Cardiac muscle cell (in vitro differentiated cells and primary cell): ENCODE results near the gene CAMKMT. TPM values are rescaled to one million over a fixed set of nuclear protein-coding genes. Genes with fewer than 3 reads are reported as not detected.
"Not testable (repeated sequence)": the region's sequence is repeated elsewhere in the genome, so short reads cannot be mapped to it uniquely, and the experiment has no call there.

Experiments used
- DNase-seq, 2 donors: peaks; one replicate each; pipeline versions ENCODE4 v3.0.0 to v3.0.0-alpha.2; 2010 to 2017; ENCODE audit warnings: low read depth in 1 of 2, low spot score in 1 of 2
- H3K27ac ChIP-seq: fragments of 200-600 bp; sonication (generic); 2 replicates; pipeline ENCODE4 v1.5.1; 2016
- H3K27me3 ChIP-seq: fragments of 200-600 bp; sonication (generic); 2 replicates; pipeline ENCODE4 v1.6.0; 2016; ENCODE audit warnings: control low read depth
- H3K36me3 ChIP-seq: fragments of 200-600 bp; sonication (generic); 2 replicates; pipeline ENCODE4 v1.5.1; 2016; ENCODE audit warnings: control low read depth
- H3K4me1 ChIP-seq: fragments of 200-600 bp; sonication (generic); 2 replicates; pipeline ENCODE4 v1.8.1; 2017; ENCODE audit warnings: low read depth, mild to moderate bottlenecking, mixed run types
- H3K4me3 ChIP-seq: fragments of 200-600 bp; sonication (generic); 2 replicates; pipeline ENCODE4 v1.5.1; 2016; ENCODE audit warnings: mild to moderate bottlenecking
- H3K9me3 ChIP-seq: fragments of 200-600 bp; sonication (generic); 2 replicates; pipeline ENCODE4 v1.5.1; 2017; ENCODE audit warnings: low read depth, mild to moderate bottlenecking, control low read depth
- polyA plus RNA-seq: library from polyadenylated mRNA; unstranded; fragments of >200 nt; fragmentation: Nextera tagmentation; extraction: Ambion mirVana; gene quantifications from 2 replicates; pipeline ENCODE4 v1.2.1, GENCODE V29; 2016
- total RNA-seq: library from RNA; depleted of rRNA; stranded (reverse); fragments of >200 nt; gene quantifications from 2 replicates; pipeline ENCODE4 v1.2.3, GENCODE V29; 2016
- TF ChIP-seq, protein P1 (sequence below): IDR thresholded peaks from 2 replicates; pipeline ENCODE4 v1.5.1; 2012; ENCODE audit warnings: low read depth, mild to moderate bottlenecking, low read length

CAMKMT gene
- total and polyA plus RNA-seq, 2 experiments from 2014 or later = 16.9 to 20.6 TPM

GRCh38 chr2:44496130-44496529 is 134.4 kb downstream of the CAMKMT start:
- H3K36me3 ChIP-seq = no peaks in the 10 kb centered on the region
- DNase-seq = no peak
- no peaks in the 10 kb centered on the region for H3K4me1 ChIP-seq
- H3K4me3 ChIP-seq = no peak overlapping the region
- no peaks in the 10 kb centered on the region for H3K27me3 ChIP-seq
- TF ChIP-seq, protein P1, sequence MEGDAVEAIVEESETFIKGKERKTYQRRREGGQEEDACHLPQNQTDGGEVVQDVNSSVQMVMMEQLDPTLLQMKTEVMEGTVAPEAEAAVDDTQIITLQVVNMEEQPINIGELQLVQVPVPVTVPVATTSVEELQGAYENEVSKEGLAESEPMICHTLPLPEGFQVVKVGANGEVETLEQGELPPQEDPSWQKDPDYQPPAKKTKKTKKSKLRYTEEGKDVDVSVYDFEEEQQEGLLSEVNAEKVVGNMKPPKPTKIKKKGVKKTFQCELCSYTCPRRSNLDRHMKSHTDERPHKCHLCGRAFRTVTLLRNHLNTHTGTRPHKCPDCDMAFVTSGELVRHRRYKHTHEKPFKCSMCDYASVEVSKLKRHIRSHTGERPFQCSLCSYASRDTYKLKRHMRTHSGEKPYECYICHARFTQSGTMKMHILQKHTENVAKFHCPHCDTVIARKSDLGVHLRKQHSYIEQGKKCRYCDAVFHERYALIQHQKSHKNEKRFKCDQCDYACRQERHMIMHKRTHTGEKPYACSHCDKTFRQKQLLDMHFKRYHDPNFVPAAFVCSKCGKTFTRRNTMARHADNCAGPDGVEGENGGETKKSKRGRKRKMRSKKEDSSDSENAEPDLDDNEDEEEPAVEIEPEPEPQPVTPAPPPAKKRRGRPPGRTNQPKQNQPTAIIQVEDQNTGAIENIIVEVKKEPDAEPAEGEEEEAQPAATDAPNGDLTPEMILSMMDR = no peak
- no peaks in the 10 kb centered on the region for H3K9me3 ChIP-seq
- H3K27ac ChIP-seq = no peak overlapping the region

GRCh38 chr2:44498551-44498950 is 136.8 kb downstream of the CAMKMT start:
- no peaks in the 10 kb centered on the region for H3K9me3 ChIP-seq
- DNase-seq = peak in 1 of 2 donors; percentile 1
- no peaks in the 10 kb centered on the region for H3K27me3 ChIP-seq
- no peak overlapping the region for H3K27ac ChIP-seq
- H3K36me3 ChIP-seq = no peaks in the 10 kb centered on the region
- no peaks in the 10 kb centered on the region for H3K4me1 ChIP-seq
- TF ChIP-seq, protein P1 = no peak
- no peak overlapping the region for H3K4me3 ChIP-seq

DNA sequence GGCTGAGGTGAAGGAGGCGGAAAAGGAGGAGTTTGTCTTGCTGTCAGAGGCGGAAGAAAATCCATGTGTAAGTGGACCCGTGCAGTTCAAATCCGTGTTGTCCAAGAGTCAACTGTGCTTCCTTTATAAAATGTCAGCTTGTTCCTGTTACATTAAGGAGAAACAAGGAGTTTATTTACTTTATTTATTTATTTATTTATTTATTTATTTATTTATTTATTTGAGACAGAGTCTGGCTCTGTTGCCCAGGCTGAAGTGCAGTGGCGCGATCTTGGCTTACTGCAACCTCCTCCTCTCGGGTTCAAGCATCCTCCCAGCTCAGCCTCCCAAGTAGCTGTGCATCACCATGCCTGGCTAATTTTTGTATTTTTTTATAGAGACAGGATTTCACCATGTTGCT is 143.9 kb downstream of the CAMKMT start:
- not testable (repeated sequence) for DNase-seq

DNA sequence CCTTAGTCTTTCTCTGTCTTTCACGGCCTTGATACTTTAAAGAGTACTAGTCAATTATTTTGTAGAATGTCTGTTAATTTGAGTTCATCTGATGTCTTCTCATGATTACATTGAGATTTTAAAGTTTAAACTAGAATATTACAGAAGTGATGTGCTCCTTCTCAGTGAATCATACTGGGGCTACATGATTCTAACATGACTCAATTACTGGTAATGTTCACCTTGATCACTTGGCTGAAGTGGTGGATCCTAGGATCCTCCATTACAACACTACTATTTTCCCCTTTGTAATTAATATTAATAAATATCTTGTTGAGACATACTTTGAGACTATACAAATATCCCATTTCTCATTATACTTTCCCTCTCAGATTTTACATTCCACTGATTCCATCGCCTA is 148.5 kb downstream of the CAMKMT start:
- no peaks in the 10 kb centered on the region for H3K9me3 ChIP-seq
- H3K36me3 ChIP-seq = no peaks in the 10 kb centered on the region
- H3K27me3 ChIP-seq = no peaks in the 10 kb centered on the region
- no peak overlapping the region for H3K4me3 ChIP-seq
- H3K27ac ChIP-seq = no peak overlapping the region
- TF ChIP-seq, protein P1 = no peak
- DNase-seq = no peak
- no peaks in the 10 kb centered on the region for H3K4me1 ChIP-seq

More for the DNA sequence above, 143.9 kb downstream of the CAMKMT start:
- H3K4me1 ChIP-seq, H3K4me3 ChIP-seq, H3K9me3 ChIP-seq, H3K27ac ChIP-seq, H3K36me3 ChIP-seq, H3K27me3 ChIP-seq: not testable (repeated sequence)

- Histone ChIP-seq H3K4me3 (no peak overlapping the region), H3K9me3 (no peaks in the 10 kb centered on the region), H3K36me3 (no peaks in the 10 kb centered on the region), H3K27ac (no peak overlapping the region), H3K27me3 (no peaks in the 10 kb centered on the region), H3K4me1 (peaks cover 4% of the 10 kb centered on the region)
- peak in 1 of 2 donors; percentile 2 for DNase-seq
- TF ChIP-seq, protein P1 = no peak
Measured at GRCh38 chr2:44515416-44515815, 153.7 kb downstream of the CAMKMT start.

GRCh38 chr2:44519026-44519425 is 157.3 kb downstream of the CAMKMT start:
- Histone ChIP-seq H3K9me3 (no peaks in the 10 kb centered on the region), H3K36me3 (no peaks in the 10 kb centered on the region), H3K4me1 (peaks cover 4% of the 10 kb centered on the region), H3K27ac (no peak overlapping the region), H3K4me3 (no peak overlapping the region), H3K27me3 (no peaks in the 10 kb centered on the region)
- no peak for DNase-seq
- TF ChIP-seq, protein P1 = no peak
